ENCODE measurements around the gene NARS2.

- TF ChIP-seq TAF1 (IDR thresholded peaks at IDR 0.05; ENCODE audit: low read depth), result no peak
- TF ChIP-seq TCF12 (IDR thresholded peaks at IDR 0.05; ENCODE audit: low read depth), result no peak
- TF ChIP-seq EP300 (IDR thresholded peaks at IDR 0.05; ENCODE audit: borderline replicate concordance), result no peak
- no peak for TF ChIP-seq NFIC (IDR thresholded peaks at IDR 0.05)
- no peak for TF ChIP-seq TEAD4 (IDR thresholded peaks at IDR 0.05)
- TF ChIP-seq CEBPB (IDR thresholded peaks at IDR 0.05), result no peak
Observed at GRCh38 chr11:78449866-78450265, 124.8 kb downstream of the NARS2 start.
